H1 (cell line): ENCODE results near the gene FMNL2. TPM values are rescaled to one million over a fixed set of nuclear protein-coding genes. Genes with fewer than 3 reads are reported as not detected.

ENCODE experiments used
- CHD1 ChIP-seq: IDR thresholded peaks from 2 replicates; pipeline ENCODE4 v1.6.1; 2012; ENCODE audit warnings: low read depth, low read length, improper control_type of control experiment
- CHD2 ChIP-seq: IDR thresholded peaks from 2 replicates; pipeline ENCODE4 v1.6.1; 2012; ENCODE audit warnings: low read length, improper control_type of control experiment
- EP300 ChIP-seq, 2 experiments: IDR thresholded peaks; 1 replicate in 1 of 2; 2 replicates in 1 of 2; pipeline ENCODE4 v1.6.1; 2011 to 2012; ENCODE audit warnings: low read depth in 2 of 2, low read length in 2 of 2, mild to moderate bottlenecking in 2 of 2, borderline replicate concordance in 1 of 2, inconsistent platforms in 1 of 2, moderate library complexity in 1 of 2
- EZH2 ChIP-seq: fragments of 200-600 bp; sonication (generic); IDR thresholded peaks from 2 replicates; pipeline ENCODE4 v1.7.1; 2012; ENCODE audit warnings: low read depth, mild to moderate bottlenecking, moderate library complexity, low read length, inconsistent platforms; ENCODE audit not compliant: severe bottlenecking
- GTF2F1 ChIP-seq: IDR thresholded peaks from 2 replicates; pipeline ENCODE4 v1.6.1; 2012; ENCODE audit warnings: low read depth, low read length, improper control_type of control experiment, borderline replicate concordance
- KDM4A ChIP-seq: IDR thresholded peaks from one replicate; pipeline ENCODE4 v1.7.1; 2012; ENCODE audit warnings: low read depth, mild to moderate bottlenecking, moderate library complexity, low read length, inconsistent platforms; ENCODE audit not compliant: severe bottlenecking
- PHF8 ChIP-seq: fragments of 200-600 bp; sonication (generic); conservative IDR thresholded peaks from 2 replicates; pipeline ENCODE4 v1.7.1; 2012; ENCODE audit warnings: low read depth, mild to moderate bottlenecking, inconsistent platforms, low read length, moderate library complexity
- RAD21 ChIP-seq, 2 experiments: IDR thresholded peaks in 1 of 2; conservative IDR thresholded peaks in 1 of 2; 2 replicates each; pipeline ENCODE4 v1.6.1; 2011; ENCODE audit warnings: low read depth in 2 of 2, low read length in 2 of 2, improper control_type of control experiment in 1 of 2, inconsistent platforms in 1 of 2, mild to moderate bottlenecking in 1 of 2, moderate library complexity in 1 of 2
- RBBP5 ChIP-seq: IDR thresholded peaks from 2 replicates; pipeline ENCODE4 v1.7.1; 2012; ENCODE audit warnings: low read depth, mild to moderate bottlenecking, inconsistent platforms, low read length, moderate library complexity, borderline replicate concordance
- SIX5 ChIP-seq: IDR thresholded peaks from 2 replicates; pipeline ENCODE4 v1.6.1; 2011; ENCODE audit warnings: mild to moderate bottlenecking, low read depth, low read length
- SP1 ChIP-seq: IDR thresholded peaks from 2 replicates; pipeline ENCODE4 v1.6.1; 2011; ENCODE audit warnings: low read depth, low read length
- TAF1 ChIP-seq: IDR thresholded peaks from 2 replicates; pipeline ENCODE4 v1.6.1; 2011; ENCODE audit warnings: mild to moderate bottlenecking, low read depth, low read length
- TAF7 ChIP-seq: optimal IDR thresholded peaks from 2 replicates; pipeline ENCODE3; 2011; ENCODE audit warnings: low read depth, mild to moderate bottlenecking, inconsistent platforms, low read length, moderate library complexity, borderline replicate concordance
- TBP ChIP-seq: IDR thresholded peaks from 2 replicates; pipeline ENCODE4 v1.6.1; 2011; ENCODE audit warnings: low read depth, low read length, improper control_type of control experiment
- ZNF274 ChIP-seq: IDR thresholded peaks from 2 replicates; pipeline ENCODE4 v1.7.0; 2012; ENCODE audit warnings: low read length, borderline replicate concordance; ENCODE audit errors: extremely low read depth
- polyA plus RNA-seq, 7 experiments: library from polyadenylated mRNA; depleted of rRNA in 3 of 7; stranded (reverse) in 5 of 7; unstranded in 2 of 7; fragments of >200 nt in 5 of 7; fragments of 200-250 nt in 2 of 7; gene quantifications; 1 replicate in 5 of 7; 2 replicates in 1 of 7; 4 replicates in 1 of 7; pipeline versions ENCODE4 v1.2.1 to v1.2.3, GENCODE V29; 2011 to 2013; ENCODE audit warnings: missing spikeins in 2 of 7, mixed read lengths in 2 of 7
- total RNA-seq: library from RNA; stranded (reverse); fragmentation: NEBNext Ultra II Directional; extraction: Animal tissue kit (Norgen Biotek cat#: 25700); gene quantifications from 2 replicates; pipeline ENCODE4 v1.2.1, GENCODE V29; 2021
- TF ChIP-seq, protein P1 (sequence below): IDR thresholded peaks from 2 replicates; pipeline ENCODE4 v1.6.1; 2012; ENCODE audit warnings: inconsistent platforms
- TF ChIP-seq, protein P2 (sequence below): IDR thresholded peaks from 2 replicates; pipeline ENCODE4 v1.6.1; 2012; ENCODE audit warnings: low read length, inconsistent platforms
- TF ChIP-seq, protein P3 (sequence below): IDR thresholded peaks from 2 replicates; pipeline ENCODE4 v1.6.1; 2011; ENCODE audit warnings: low read depth, mild to moderate bottlenecking, low read length; ENCODE audit not compliant: insufficient read depth

Gene FMNL2
- total and polyA plus RNA-seq, 2 of the 8 experiments (the other 6 are each of a cell fraction or from before 2014, with no cell fraction given): 15.5 to 45.1 TPM

DNA sequence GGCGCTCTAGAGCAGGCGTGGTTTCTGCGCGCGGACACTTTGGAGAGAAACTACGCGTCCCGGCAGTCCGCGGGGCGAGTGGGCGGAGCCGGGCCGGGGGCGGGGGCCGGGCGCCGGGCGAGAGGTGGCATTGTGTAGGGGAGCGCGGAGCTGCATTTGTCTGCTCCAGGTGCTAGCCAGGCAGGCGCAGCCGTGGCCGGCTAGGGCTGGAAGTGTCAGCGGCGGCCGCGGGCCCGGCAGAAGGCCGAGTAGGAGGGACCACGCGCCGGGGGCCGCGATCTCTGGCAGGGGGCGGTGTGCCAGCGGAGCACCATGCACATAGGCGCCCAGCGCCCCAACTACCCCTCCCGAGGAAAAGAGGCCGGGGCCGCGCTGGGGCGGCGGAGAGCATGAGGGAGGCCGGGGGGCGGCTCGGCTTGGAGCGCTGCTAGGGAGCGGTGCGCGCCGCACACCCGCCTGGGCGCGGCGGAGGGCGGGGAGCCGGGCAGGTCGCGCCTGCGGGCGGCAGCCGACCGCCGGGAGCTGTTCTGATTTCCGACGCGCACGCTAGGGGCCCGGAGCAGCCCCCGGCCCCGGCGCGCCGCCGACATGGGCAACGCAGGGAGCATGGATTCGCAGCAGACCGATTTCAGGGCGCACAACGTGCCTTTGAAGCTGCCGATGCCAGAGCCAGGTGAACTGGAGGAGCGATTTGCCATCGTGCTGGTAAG lies at the start of gene FMNL2 (continued):
- TF ChIP-seq TAF7 (peak; percentile 97), SIX5 (peak; percentile 53), RAD21 (IDR thresholded peaks at IDR 0.05 in 1 of 2, conservative IDR thresholded peaks at IDR 0.05 in 1 of 2; ENCODE audit: low read depth in 2 of 2, low read length in 2 of 2) (peak in 1 of 2 experiments; percentile 30; a peak in 1 of 4 replicates), CHD1 (no peak), KDM4A (peak; percentile 86), EP300 (IDR thresholded peaks at IDR 0.05; ENCODE audit: borderline replicate concordance in 1 of 2, low read depth in 2 of 2, low read length in 2 of 2) (0 out of 3 replicates have a peak, but pooled peaks of 1 of the 2 experiments have one; percentile 28), RBBP5 (peak; percentile 28), EZH2 (no peak), ZNF274 (no peak), CHD2 (no peak), SP1 (peak; percentile 69; the same call in 1 of the 2 replicates), GTF2F1 (no peak), PHF8 (peak; percentile 81), TBP (peak; percentile 93), TAF1 (peak; percentile 99)
- TF ChIP-seq, protein P1, sequence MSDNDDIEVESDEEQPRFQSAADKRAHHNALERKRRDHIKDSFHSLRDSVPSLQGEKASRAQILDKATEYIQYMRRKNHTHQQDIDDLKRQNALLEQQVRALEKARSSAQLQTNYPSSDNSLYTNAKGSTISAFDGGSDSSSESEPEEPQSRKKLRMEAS: peak; percentile 39; the same call in 1 of the 2 replicates
- TF ChIP-seq, protein P2, sequence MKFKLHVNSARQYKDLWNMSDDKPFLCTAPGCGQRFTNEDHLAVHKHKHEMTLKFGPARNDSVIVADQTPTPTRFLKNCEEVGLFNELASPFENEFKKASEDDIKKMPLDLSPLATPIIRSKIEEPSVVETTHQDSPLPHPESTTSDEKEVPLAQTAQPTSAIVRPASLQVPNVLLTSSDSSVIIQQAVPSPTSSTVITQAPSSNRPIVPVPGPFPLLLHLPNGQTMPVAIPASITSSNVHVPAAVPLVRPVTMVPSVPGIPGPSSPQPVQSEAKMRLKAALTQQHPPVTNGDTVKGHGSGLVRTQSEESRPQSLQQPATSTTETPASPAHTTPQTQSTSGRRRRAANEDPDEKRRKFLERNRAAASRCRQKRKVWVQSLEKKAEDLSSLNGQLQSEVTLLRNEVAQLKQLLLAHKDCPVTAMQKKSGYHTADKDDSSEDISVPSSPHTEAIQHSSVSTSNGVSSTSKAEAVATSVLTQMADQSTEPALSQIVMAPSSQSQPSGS: no peak
- TF ChIP-seq, protein P3, sequence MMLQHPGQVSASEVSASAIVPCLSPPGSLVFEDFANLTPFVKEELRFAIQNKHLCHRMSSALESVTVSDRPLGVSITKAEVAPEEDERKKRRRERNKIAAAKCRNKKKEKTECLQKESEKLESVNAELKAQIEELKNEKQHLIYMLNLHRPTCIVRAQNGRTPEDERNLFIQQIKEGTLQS: peak; percentile 62; the same call in 1 of the 2 replicates
